Small intestine (tissue), 7 donors: Measurements from ENCODE around the gene MCCC2. TPM values are rescaled to one million over a fixed set of nuclear protein-coding genes. Genes with fewer than 3 reads are reported as not detected.

Source experiments
- DNase-seq, 2 donors: peaks; one replicate each; pipeline versions ENCODE4 v3.0.0 to v3.0.0-alpha.2; 2013
- FAIRE-seq: peaks from 2 replicates; lab custom pipeline; 2012; peaks lifted over from hg19 to GRCh38; lab: Jason Lieb, UNC
- H3K27ac ChIP-seq, 3 donors: one replicate each; pipeline ENCODE4 v1.5.1; 2013; ENCODE audit warnings: low read length in 2 of 3, mild to moderate bottlenecking in 2 of 3, control low read depth in 1 of 3, inconsistent platforms in 1 of 3, low read depth in 1 of 3, moderate library complexity in 1 of 3
- H3K27me3 ChIP-seq, 3 donors: one replicate each; pipeline ENCODE4 v1.6.1; 2013; ENCODE audit warnings: low read length in 3 of 3, inconsistent platforms in 1 of 3; ENCODE audit not compliant: control insufficient read depth in 3 of 3, insufficient read depth in 3 of 3
- H3K36me3 ChIP-seq, 3 donors: one replicate each; pipeline ENCODE4 v1.6.1; 2013; ENCODE audit warnings: low read length in 3 of 3, inconsistent platforms in 1 of 3, low read depth in 1 of 3, mild to moderate bottlenecking in 1 of 3, moderate library complexity in 1 of 3; ENCODE audit not compliant: control insufficient read depth in 3 of 3, insufficient read depth in 2 of 3
- H3K4me1 ChIP-seq, 3 donors: one replicate each; pipeline ENCODE4 v1.6.1; 2013; ENCODE audit warnings: low read length in 2 of 3, inconsistent platforms in 1 of 3, low read depth in 1 of 3, mild to moderate bottlenecking in 1 of 3, moderate library complexity in 1 of 3; ENCODE audit not compliant: control insufficient read depth in 3 of 3, insufficient read depth in 2 of 3
- H3K4me3 ChIP-seq, 3 donors: one replicate each; pipeline ENCODE4 v1.5.1; 2013; ENCODE audit warnings: low read length in 3 of 3, control low read depth in 1 of 3, inconsistent platforms in 1 of 3, low read depth in 1 of 3, mild to moderate bottlenecking in 1 of 3, moderate library complexity in 1 of 3
- H3K9me3 ChIP-seq, 2 donors: one replicate each; pipeline ENCODE4 v1.6.1; 2013; ENCODE audit warnings: low read depth in 1 of 2, low read length in 1 of 2; ENCODE audit not compliant: control insufficient read depth in 2 of 2, insufficient read depth in 1 of 2
- WGBS, 3 donors: extraction: QIAGEN DNeasy Blood & Tissue Kit; methylation state at CpG; one replicate each; pipeline ENCODE4 v1.1.7; 2013; 5-methylcytosine and 5-hydroxymethylcytosine counted together
- polyA plus RNA-seq, 4 donors: library from polyadenylated mRNA; stranded (reverse) in 3 of 4; unstranded in 1 of 4; fragments of 200-250 nt in 3 of 4; fragments of 120-200 nt in 1 of 4; gene quantifications; one replicate each; pipeline versions ENCODE4 v1.2.1 to v1.2.3, GENCODE V29; 2013
- donor health status: healthy with polysubstance abuse.
- donor health status: control.
- donor health status: control.
- donor health status: Bipolar disorder and iron deficiency.
- donor health status: healthy.

The MCCC2 gene
- polyA plus RNA-seq, 4 donors = 24.9 to 44.9 (median 39.0) TPM

- H3K27me3 ChIP-seq = no peaks in the 10 kb centered on the region
- no peak for DNase-seq
- no peaks in the 10 kb centered on the region for H3K9me3 ChIP-seq
- peaks cover 0 to 3% (median 0%) of the 10 kb centered on the region in 3 donors for H3K36me3 ChIP-seq
- H3K27ac ChIP-seq = peak overlapping the region; percentile 74 to 86 (median 85)
- peaks cover 0 to 8% (median 6%) of the 10 kb centered on the region in 3 donors for H3K4me1 ChIP-seq
- peak overlapping the region; percentile 66 to 89 (median 76) for H3K4me3 ChIP-seq
- FAIRE-seq = no peak
- WGBS, 3 donors = 51 to 58% (median 54%) methylated on average over 19 of the region's 19 CpGs
Observed at GRCh38 chr5:71587766-71588532, 809 bp downstream of the MCCC2 start.

GRCh38 chr5:71588533-71588885 is 1.4 kb downstream of the MCCC2 start:
- FAIRE-seq (no peak), DNase-seq (no peak)
- peaks cover 0 to 6% (median 0%) of the 10 kb centered on the region in 3 donors for H3K36me3 ChIP-seq
- peaks cover 0 to 8% (median 6%) of the 10 kb centered on the region in 3 donors for H3K4me1 ChIP-seq
- no peak overlapping the region for H3K27ac ChIP-seq
- H3K27me3 ChIP-seq = no peaks in the 10 kb centered on the region
- 88 to 96% (median 91%) methylated on average over 2 of the region's 2 CpGs for WGBS, 3 donors
- no peaks in the 10 kb centered on the region for H3K9me3 ChIP-seq
- no peak overlapping the region for H3K4me3 ChIP-seq

GRCh38 chr5:71589903-71590302 is 2.8 kb downstream of the MCCC2 start:
- FAIRE-seq (no peak), DNase-seq (no peak)
- H3K4me1 ChIP-seq = peaks cover 0 to 8% (median 6%) of the 10 kb centered on the region in 3 donors
- H3K27ac ChIP-seq = no peak overlapping the region
- peaks cover 0 to 14% (median 2%) of the 10 kb centered on the region in 3 donors for H3K36me3 ChIP-seq
- 38 to 53% (median 39%) methylated on average over 2 of the region's 2 CpGs for WGBS, 3 donors
- no peak overlapping the region for H3K4me3 ChIP-seq
- no peaks in the 10 kb centered on the region for H3K27me3 ChIP-seq
- no peaks in the 10 kb centered on the region for H3K9me3 ChIP-seq

GRCh38 chr5:71591100-71591499 is 4.0 kb downstream of the MCCC2 start:
- H3K27me3 ChIP-seq = no peaks in the 10 kb centered on the region
- no peak overlapping the region for H3K4me3 ChIP-seq
- peaks cover 0 to 14% (median 2%) of the 10 kb centered on the region in 3 donors for H3K36me3 ChIP-seq
- no peak overlapping the region for H3K27ac ChIP-seq
- FAIRE-seq = no peak
- DNase-seq = no peak
- H3K9me3 ChIP-seq = no peaks in the 10 kb centered on the region
- peaks cover 0 to 8% (median 6%) of the 10 kb centered on the region in 3 donors for H3K4me1 ChIP-seq

GRCh38 chr5:71596169-71596568 is 9.0 kb downstream of the MCCC2 start:
- whole genome bisulfite sequencing, 3 donors = 94 to 95% (median 95%) methylated on average over 4 of the region's 4 CpGs

GRCh38 chr5:71597001-71597400 is 9.9 kb downstream of the MCCC2 start:
- DNase-seq = no peak
- H3K27me3 ChIP-seq = no peaks in the 10 kb centered on the region
- no peaks in the 10 kb centered on the region for H3K9me3 ChIP-seq
- no peaks in the 10 kb centered on the region for H3K4me1 ChIP-seq
- 100% methylated on average over 1 of the region's 1 CpG for WGBS, 3 donors
- H3K36me3 ChIP-seq = peaks cover 5 to 50% (median 21%) of the 10 kb centered on the region in 3 donors
- no peak overlapping the region for H3K4me3 ChIP-seq
- H3K27ac ChIP-seq = no peak overlapping the region
- no peak for FAIRE-seq

More at GRCh38 chr5:71596169-71596568, 9.0 kb downstream of the MCCC2 start:
- Histone ChIP-seq H3K27me3 (no peaks in the 10 kb centered on the region), H3K4me1 (no peaks in the 10 kb centered on the region), H3K27ac (no peak overlapping the region), H3K4me3 (no peak overlapping the region), H3K9me3 (no peaks in the 10 kb centered on the region), H3K36me3 (peaks cover 5 to 48% (median 19%) of the 10 kb centered on the region in 3 donors)
- DNase-seq (no peak), FAIRE-seq (no peak)

- FAIRE-seq (no peak), DNase-seq (no peak)
- H3K4me1 ChIP-seq = no peaks in the 10 kb centered on the region
- H3K27ac ChIP-seq = peak overlapping the region in 1 of 3 donors; percentile 34
- WGBS, 3 donors = 94 to 96% (median 95%) methylated on average over 1 of the region's 1 CpG
- H3K36me3 ChIP-seq = peaks cover 8 to 43% (median 22%) of the 10 kb centered on the region in 3 donors
- H3K4me3 ChIP-seq = no peak overlapping the region
- H3K9me3 ChIP-seq = no peaks in the 10 kb centered on the region
- no peaks in the 10 kb centered on the region for H3K27me3 ChIP-seq
Observed at GRCh38 chr5:71600783-71601182, 13.6 kb downstream of the MCCC2 start.

- peak overlapping the region in 2 of 3 donors; percentile 21 to 41 for H3K27ac ChIP-seq
- H3K27me3 ChIP-seq = no peaks in the 10 kb centered on the region
- H3K9me3 ChIP-seq = no peaks in the 10 kb centered on the region
- DNase-seq (peak; percentile 51 to 73), FAIRE-seq (no peak)
- no peak overlapping the region for H3K4me3 ChIP-seq
- peaks cover 8 to 43% (median 18%) of the 10 kb centered on the region in 3 donors for H3K36me3 ChIP-seq
- 36 to 52% (median 43%) methylated on average over 6 of the region's 6 CpGs for WGBS, 3 donors
- no peaks in the 10 kb centered on the region for H3K4me1 ChIP-seq
Observed at GRCh38 chr5:71601222-71602026, 14.3 kb downstream of the MCCC2 start.
